HG03064 (cell line): ENCODE results near the gene MYO1D.

Source experiments
- ATAC-seq: cut with Tn5 transposase; IDR thresholded peaks from one replicate; pipeline ENCODE4 v1.9.1; 2021; ENCODE audit warnings: low read depth; ENCODE audit not compliant: unreplicated experiment

MYO1D gene

DNA sequence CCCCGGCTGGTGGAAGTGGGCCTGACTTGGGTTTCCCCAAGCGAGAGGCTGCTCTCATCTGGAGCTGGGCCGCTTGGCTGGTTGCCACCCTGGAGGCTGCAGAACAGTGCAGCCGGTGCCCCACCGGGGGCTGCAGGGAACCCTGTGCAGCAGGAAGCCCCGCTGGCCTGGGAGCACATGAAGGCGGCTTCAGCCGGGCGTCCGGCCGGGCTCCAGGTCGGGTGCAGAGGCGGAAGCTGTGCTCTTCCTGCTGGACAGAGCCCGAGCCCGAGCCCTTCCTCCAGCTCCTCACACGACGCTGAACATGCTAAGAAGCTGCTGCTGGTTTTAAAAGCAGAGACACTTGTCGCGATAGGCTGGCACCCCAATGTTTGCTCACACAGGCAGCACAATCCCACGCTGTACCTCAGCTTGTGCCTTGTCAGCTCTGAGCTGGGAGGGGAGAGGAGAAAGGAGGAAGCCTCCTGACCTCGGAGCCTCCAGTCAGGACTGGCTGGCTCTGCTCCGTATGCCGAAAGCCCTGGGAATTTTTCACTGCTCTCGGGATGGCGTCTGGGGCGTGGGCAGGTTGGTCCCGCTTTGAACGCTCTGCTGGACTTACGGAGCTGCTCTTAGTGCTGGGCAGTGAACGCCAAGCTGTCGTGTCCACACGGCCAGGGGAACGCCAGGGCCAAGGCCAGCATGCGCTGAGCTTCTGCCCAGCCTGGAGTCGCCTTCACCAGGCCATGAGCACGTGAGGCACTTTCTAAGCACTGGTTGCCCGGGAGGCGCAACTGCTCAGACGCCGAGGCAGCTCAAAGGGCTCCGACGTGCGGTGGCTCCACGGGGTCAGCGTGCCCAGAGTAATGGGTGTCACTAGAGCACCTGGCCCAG is 381.3 kb downstream of the MYO1D start:
- no peak for ATAC-seq

GRCh38 chr17:32494621-32495358 is 382.1 kb downstream of the MYO1D start:
- no peak for ATAC-seq

GRCh38 chr17:32493976-32494513 is 382.9 kb downstream of the MYO1D start:
- ATAC-seq: no peak

DNA sequence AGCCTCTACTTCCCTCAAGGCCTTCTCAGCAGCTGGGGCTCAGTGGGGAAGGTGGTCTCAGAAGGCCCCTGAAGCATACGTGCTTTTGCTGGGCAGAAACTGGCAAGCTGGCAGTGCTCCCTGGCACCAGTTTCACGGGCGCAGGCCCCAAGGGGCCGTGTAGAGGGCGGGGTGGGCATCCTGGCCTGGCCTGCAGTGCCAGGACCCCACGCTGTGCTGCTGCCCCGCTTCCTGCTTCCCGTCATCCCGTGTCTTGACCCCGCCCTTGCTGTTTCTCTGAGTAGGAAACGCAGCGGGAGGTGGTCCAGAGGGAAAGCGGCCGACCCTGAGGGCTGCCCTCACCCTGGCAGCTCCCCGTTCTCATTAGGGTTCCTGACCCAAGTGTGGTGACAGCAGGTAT is 383.4 kb downstream of the MYO1D start:
- ATAC-seq: no peak

DNA sequence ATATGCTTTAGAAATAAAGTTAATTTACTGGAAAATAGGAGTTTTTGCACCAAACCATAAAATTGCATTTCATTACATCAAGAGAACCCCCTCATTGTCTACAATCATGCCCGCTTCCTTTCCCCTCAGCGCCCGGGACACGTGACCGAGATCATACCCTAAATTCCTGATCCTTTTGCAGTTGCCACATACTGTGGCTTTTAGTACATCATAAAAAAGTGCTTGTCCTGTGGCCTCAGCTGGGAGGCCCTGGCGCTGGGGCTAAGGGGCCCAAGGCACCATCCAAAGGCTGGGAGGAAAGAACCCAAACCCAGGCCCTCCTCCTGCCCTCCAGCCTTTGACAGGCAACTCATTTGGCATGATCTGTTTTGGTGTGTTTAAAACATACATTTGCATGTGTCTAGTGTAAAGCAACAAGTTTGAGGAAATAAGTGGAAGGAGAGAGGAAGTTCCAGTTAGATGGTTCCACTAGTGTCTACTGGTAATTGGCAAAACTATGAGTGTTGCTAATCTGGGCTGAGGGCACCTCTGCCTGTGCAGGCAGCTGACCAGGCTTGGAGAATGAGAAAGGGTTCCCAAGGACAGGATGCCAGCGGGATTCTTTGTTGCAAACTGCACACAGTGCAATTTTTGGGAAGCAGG is 384.2 kb downstream of the MYO1D start:
- no peak for ATAC-seq

DNA sequence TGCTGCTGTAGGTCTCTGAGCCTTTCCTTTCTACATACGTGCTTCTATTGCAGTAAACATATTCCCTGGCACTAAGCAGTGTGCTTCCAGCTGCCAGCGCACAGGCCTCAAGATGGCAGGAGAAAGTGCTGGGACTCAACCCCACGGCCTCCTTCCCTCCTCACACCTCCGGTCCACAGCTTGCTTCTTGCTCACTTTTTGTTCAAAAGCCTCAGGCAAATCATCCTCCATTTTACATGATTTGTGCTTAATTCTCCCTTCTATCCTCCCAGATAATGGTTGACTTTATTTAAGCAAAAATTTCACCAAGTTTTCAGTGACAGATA is 384.7 kb downstream of the MYO1D start:
- ATAC-seq: no peak

DNA sequence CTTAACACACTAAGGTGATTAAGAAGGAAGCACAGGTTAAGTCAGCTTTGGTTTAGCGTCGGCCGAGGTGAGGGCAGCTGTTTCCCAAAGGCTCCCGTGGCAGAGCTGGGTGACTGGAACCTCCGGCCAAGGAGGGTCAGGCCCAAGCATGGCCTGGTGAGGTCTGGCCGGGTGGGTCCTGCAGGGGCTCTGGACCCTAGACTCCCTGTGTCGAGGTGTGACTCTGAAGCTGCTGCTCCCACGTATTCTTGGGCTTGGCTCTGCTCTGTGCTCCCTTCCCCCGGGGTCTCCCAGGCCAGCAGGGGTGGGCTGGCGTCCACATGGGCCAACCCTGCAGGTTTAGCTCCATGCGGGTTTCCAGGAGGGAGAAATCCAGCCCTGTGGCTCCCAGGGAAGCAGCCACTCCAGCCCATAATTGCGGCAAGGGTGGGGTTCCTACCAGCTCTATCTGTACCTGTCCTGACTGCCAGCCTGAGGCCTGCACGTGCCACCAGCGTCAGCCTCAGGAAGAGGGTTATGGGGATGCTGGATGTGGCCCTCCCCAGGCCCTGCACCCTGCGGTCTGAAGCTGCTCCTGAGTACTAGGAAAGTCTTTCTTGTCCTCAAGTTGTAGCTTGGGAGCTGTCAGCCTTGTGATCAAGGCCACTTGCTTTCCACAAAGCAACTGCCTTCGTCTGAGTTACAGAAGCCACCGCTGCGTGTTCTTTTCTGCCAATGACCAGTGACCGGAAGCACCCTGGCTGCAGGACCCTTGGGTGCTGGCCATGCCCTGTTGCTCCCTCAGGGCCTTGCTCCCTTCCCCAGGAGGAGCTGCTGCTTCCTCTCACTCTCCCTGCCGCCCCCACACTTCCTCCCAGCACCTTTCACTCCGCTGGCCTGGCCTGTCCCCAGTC is 385.3 kb downstream of the MYO1D start:
- ATAC-seq: no peak

DNA sequence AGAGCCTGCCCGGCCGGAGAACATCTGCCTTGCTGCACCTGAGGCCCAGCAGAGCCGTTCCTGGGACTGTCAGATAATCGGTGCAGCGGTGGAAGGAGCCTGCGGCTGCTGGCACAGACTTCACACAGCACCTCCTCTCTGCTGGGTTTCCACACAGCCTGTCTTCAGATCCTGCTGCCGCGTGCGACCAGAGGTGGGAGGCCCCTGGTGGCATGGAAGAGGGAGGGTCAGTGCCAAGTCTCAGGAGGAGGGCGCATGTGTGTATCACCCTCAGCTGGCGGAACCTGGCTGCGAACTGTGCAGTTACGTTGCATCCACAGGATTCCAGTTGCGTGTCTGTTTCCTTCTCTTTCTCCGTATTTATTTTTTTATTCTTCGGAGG is 386.8 kb downstream of the MYO1D start:
- ATAC-seq: no peak

GRCh38 chr17:32489320-32490100 is 387.4 kb downstream of the MYO1D start:
- ATAC-seq: no peak

GRCh38 chr17:32488604-32489180 is 388.2 kb downstream of the MYO1D start:
- no peak for ATAC-seq

DNA sequence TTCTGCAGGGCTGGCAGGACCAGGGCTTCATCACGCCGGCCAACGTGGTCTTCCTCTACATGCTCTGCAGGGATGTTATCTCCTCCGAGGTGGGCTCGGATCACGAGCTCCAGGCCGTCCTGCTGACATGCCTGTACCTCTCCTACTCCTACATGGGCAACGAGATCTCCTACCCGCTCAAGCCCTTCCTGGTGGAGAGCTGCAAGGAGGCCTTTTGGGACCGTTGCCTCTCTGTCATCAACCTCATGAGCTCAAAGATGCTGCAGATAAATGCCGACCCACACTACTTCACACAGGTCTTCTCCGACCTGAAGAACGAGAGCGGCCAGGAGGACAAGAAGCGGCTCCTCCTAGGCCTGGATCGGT is 388.8 kb downstream of the MYO1D start:
- no peak for ATAC-seq

DNA sequence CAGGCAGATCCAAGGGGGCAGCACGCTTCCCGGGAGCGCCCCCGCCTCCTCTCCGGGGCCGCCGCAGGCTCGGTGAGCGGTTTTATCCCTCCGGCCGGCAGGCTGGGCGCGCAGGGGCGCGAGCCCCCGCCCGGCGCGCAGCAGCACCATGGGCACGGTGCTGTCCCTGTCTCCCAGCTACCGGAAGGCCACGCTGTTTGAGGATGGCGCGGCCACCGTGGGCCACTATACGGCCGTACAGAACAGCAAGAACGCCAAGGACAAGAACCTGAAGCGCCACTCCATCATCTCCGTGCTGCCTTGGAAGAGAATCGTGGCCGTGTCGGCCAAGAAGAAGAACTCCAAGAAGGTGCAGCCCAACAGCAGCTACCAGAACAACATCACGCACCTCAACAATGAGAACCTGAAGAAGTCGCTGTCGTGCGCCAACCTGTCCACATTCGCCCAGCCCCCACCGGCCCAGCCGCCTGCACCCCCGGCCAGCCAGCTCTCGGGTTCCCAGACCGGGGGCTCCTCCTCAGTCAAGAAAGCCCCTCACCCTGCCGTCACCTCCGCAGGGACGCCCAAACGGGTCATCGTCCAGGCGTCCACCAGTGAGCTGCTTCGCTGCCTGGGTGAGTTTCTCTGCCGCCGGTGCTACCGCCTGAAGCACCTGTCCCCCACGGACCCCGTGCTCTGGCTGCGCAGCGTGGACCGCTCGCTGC is 389.3 kb downstream of the MYO1D start:
- ATAC-seq: peak; percentile 25

GRCh38 chr17:32486701-32487472 is 390.0 kb downstream of the MYO1D start, which contains the start of gene CDK5R1:
TSS of gene CDK5R1 (plus strand) at chr17:32486993. CDS start at chr17:32487621, 628 bp downstream.
- ATAC-seq: peak; percentile 48

DNA sequence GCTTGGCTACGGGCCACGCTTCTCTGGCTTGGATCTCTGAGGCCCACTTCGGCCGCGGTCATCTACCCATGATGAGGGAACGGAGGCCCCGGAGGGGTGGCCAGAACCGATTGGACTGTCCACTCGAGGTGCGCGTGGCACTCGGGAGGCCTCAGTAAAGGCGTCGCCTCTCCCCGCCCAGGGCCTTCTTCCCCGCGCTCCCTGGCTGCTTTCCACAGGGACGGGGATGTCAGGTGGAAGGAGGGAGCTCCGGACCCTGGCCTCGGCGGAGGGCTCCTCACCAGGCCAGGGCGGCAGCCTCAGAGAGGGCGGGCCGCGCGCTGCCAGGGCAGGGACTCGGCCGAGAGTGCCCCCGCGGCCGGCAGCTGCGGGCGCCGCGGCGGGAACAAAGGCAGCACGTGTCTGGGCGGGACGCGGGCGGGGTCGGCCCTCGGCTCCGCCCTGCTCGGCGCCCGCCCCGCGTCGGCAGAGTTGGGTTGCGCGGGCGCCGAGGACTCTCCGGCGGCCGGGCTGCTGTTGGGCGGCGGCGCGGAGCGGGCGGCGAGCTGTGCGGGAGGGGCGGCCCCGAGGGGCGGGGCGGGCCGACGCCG is 390.7 kb downstream of the MYO1D start:
- peak; percentile 55 for ATAC-seq

DNA sequence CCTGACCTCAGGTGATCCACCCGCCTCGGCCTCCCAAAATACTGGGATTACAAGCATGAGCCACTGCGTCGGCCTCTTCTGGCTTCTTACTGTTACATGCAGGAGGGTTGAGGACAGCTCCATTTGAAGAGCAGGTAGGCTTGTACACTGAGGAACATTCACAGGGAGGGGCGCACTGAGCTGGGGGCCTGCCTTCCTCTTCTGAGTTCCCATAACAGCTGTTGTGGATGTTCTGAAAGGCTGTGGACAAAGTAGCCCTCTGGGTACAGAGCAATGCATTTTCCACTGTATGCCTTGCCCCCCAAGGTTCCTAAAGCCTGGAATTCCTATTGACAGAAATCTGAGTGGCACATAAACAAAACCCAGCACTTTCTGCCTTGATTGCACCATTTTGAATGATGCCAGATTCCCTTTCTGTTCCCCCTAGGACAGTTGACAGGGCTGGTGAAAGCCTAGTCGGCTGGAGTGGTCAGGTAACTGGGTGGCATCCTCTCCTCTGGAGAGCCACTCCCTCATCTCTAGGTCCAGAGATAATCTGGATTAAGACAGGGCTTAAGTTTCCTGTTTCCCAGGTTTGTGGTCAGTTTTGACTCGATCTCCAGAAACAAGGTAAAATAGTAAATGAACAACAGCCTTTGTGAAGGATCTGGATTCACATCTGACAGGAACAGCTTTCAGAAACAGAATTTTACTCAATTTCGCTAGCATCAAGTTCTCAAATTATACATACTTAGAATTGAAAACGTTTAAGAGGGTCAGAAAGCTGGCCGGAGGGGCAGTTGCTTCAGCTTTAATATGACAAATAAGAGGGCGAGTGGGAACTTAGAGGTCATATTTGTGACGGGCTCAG is 391.4 kb downstream of the MYO1D start:
- no peak for ATAC-seq

DNA sequence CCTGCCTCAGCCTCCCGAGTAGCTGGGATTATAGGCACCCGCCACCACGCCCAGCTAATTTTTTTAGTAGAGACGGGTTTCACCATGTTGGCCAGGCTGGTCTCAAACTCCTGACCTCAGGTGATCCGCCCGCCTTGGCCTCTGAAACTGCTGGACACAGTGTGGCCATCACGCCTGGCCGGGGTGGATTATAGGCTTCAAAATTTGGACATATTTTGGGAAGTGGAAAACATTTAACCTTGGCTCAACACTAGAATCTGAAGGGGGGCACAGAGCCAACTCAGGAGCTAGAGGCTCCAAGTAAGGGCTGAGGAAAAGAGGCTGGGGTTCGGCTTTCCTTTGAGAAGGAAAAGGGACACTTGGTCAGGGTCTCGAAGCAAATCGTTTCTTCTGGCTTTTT is 392.3 kb downstream of the MYO1D start:
- no peak for ATAC-seq
